Measurements from ENCODE around the gene BHLHE41. TPM values are rescaled to one million over a fixed set of nuclear protein-coding genes. Genes with fewer than 3 reads are reported as not detected.

Gene BHLHE41
- total RNA-seq, 1 donor from 2014 or later = 34.5 TPM

DNA sequence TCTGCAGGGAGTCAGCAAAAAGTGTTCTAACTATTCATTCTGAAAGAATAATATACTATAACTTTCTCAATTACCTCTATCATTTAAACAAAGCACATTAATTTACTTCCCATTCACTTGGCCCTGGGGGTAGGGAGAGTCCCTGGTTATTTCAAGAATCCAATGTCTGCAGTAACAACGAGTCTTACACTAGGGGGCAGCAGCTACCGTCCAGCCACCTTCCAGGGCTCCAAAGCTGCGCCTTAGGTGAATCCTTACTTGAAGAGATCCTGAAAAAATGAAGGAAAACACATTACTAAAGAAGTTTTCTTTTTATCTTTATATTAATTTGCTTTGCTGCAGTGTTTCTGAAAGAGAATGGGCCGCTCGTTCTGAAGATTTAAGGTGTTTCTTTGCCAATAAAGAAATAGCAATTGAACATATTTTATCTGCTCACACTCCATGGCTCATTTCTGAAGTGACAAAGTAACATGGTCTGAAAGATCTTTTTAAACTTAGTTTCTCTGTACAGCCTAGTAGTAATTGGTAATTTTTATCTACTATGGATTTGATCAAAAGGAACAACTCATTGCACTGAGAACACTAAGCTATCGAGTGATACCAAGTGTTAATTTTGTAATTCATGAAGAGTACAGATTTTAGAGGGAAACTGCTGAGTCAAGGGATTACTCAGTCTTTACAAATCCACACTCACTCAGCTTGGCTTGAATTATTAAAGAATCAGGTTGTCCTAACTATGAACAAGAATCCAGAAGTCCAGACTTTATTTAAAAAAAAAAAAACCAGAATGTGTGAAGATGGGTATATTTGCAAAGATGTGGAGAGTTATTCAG, 27.6 kb downstream of the BHLHE41 start:
- CTCF ChIA-PET = interaction anchor here (0.7 to 3.1 kb wide), 20 partner anchors 11 to 604 kb away, joined by 3 to 21 read pairs (median 4); partner anchors contain the start of gene SSPN
- DNase-seq = peak; percentile 39
- H3K4me3 Mint-ChIP-seq = no peak overlapping the region
- TF ChIP-seq, protein P1, sequence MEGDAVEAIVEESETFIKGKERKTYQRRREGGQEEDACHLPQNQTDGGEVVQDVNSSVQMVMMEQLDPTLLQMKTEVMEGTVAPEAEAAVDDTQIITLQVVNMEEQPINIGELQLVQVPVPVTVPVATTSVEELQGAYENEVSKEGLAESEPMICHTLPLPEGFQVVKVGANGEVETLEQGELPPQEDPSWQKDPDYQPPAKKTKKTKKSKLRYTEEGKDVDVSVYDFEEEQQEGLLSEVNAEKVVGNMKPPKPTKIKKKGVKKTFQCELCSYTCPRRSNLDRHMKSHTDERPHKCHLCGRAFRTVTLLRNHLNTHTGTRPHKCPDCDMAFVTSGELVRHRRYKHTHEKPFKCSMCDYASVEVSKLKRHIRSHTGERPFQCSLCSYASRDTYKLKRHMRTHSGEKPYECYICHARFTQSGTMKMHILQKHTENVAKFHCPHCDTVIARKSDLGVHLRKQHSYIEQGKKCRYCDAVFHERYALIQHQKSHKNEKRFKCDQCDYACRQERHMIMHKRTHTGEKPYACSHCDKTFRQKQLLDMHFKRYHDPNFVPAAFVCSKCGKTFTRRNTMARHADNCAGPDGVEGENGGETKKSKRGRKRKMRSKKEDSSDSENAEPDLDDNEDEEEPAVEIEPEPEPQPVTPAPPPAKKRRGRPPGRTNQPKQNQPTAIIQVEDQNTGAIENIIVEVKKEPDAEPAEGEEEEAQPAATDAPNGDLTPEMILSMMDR (IDR thresholded peaks at IDR 0.05) = peak; percentile 88
- POLR2A ChIA-PET = interaction anchor here (0.7 to 1.5 kb wide), 5 partner anchors 18 to 656 kb away, joined by 3 to 6 read pairs (median 4); partner anchors contain the start of gene BHLHE41
- H3K9me3 Mint-ChIP-seq = no peaks in the 10 kb centered on the region
- intact Hi-C loops (cut with micrococcal nuclease) = loop anchor here (1.0 kb wide), 9 partner anchors 22 to 788 kb away; no protein-coding TSS in a partner anchor
- H3K27me3 Mint-ChIP-seq = no peaks in the 10 kb centered on the region
- ATAC-seq (ENCODE audit: low read depth) = peak; percentile 100
- H3K27ac Mint-ChIP-seq = no peak overlapping the region
- no peaks in the 10 kb centered on the region for H3K36me3 Mint-ChIP-seq (ENCODE audit: low read depth)
- peaks cover 5% of the 10 kb centered on the region for H3K4me1 Mint-ChIP-seq

DNA sequence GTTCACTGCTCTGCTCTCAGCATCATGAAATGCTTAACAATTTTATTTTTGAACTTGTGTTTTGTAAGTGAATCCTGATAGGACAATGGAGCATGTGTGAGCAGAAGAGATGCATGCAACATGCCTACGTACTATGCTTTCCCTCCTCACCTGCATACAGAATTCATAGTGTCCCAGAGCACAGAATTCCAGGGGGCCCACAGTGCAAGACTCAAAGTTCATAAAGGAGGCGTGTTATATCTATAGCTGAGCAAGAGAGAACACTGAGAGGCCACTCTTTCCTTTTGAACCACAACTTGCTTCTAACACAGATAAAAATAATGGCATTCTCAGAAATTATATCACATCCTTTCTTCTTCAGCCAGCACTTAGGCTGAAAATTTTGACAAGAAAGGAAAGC, 28.8 kb downstream of the BHLHE41 start:
- no peaks in the 10 kb centered on the region for H3K27me3 Mint-ChIP-seq
- no peak for ATAC-seq (ENCODE audit: low read depth)
- no peaks in the 10 kb centered on the region for H3K9me3 Mint-ChIP-seq
- H3K4me3 Mint-ChIP-seq = no peak overlapping the region
- peaks cover 5% of the 10 kb centered on the region for H3K4me1 Mint-ChIP-seq
- ChIA-PET POLR2A (interaction anchor here (0.6 kb wide), 1 partner anchor 60 kb away, joined by 3 read pairs; no protein-coding TSS in a partner anchor), CTCF (interaction anchor here (1.0 to 3.1 kb wide), 6 partner anchors 23 to 518 kb away, joined by 3 to 21 read pairs (median 12); no protein-coding TSS in a partner anchor)
- intact Hi-C loops (cut with micrococcal nuclease) = no loop called here
- DNase-seq = no peak
- no peaks in the 10 kb centered on the region for H3K36me3 Mint-ChIP-seq (ENCODE audit: low read depth)
- TF ChIP-seq, protein P1 (IDR thresholded peaks at IDR 0.05) = no peak
- H3K27ac Mint-ChIP-seq = no peak overlapping the region

DNA sequence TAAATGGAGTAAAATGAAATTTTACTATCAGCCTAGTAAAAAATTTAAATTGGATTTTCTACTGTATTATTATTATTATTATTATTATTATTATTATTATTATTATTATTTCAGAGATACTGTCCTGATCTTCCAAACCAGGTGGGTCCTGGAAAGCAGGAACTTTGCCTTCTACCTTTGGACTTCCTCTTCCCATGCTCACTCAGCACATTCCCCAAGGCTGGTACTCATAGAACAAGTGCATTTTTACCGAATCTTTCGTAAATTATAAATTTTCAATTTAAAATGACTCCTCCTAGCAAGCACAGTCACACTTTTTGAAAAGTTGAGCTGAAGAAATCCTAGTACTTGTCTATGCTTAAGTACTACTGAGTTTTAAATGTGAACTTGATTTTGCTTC, 29.7 kb downstream of the BHLHE41 start:
- TF ChIP-seq, protein P1 (IDR thresholded peaks at IDR 0.05) = no peak
- ATAC-seq (ENCODE audit: low read depth) = no peak
- H3K27me3 Mint-ChIP-seq = no peaks in the 10 kb centered on the region
- peaks cover 5% of the 10 kb centered on the region for H3K4me1 Mint-ChIP-seq
- intact Hi-C loops (cut with micrococcal nuclease) = no loop called here
- no peaks in the 10 kb centered on the region for H3K36me3 Mint-ChIP-seq (ENCODE audit: low read depth)
- POLR2A ChIA-PET = no interaction called here
- no peak for DNase-seq
- no peaks in the 10 kb centered on the region for H3K9me3 Mint-ChIP-seq
- H3K27ac Mint-ChIP-seq = no peak overlapping the region
- CTCF ChIA-PET = interaction anchor here (3.1 kb wide), 1 partner anchor 519 kb away, joined by 18 read pairs; no protein-coding TSS in a partner anchor
- no peak overlapping the region for H3K4me3 Mint-ChIP-seq

DNA sequence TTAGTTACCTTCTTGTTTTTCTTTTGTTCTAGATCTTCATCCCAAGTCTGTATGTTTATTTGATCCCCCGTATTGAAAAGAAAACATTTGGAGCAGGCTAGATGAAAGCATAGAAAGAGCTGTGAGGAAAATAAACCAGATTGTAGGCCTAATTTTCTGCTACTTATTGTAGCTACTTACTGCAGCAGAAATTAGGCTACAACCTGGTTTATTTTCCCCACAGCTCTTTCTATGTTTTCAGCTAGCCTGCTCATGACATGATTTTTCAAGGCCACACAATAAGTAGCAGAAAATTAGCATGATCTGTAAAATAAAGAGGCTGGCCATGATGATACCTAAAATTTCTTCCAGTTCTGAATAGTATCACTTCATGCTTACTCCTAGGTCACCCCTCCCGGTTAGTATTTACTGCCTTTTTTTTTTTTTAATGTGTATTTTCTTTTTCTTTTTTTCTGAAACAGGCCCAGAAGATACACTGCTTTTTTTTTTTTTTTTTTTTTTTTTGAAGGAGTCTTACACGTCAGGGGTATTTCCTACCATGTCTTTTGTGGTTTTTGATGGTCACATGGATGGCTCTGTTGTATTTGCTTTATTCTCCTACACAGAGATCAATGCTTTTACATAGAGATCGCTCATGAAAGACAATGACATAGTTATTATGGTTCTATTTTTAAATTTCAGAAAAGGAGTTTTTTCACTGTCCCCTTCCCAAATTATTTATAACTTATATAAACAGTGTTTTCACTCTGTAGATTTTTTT, 32.3 kb downstream of the BHLHE41 start:
- CTCF ChIA-PET = no interaction called here
- no peak for ATAC-seq (ENCODE audit: low read depth)

More for the DNA sequence above, 32.3 kb downstream of the BHLHE41 start:
- no peaks in the 10 kb centered on the region for H3K9me3 Mint-ChIP-seq
- no peak for DNase-seq
- POLR2A ChIA-PET = no interaction called here
- H3K27ac Mint-ChIP-seq = no peak overlapping the region
- H3K27me3 Mint-ChIP-seq = no peaks in the 10 kb centered on the region
- TF ChIP-seq, protein P1 (IDR thresholded peaks at IDR 0.05) = no peak
- intact Hi-C loops (cut with micrococcal nuclease) = no loop called here
- no peaks in the 10 kb centered on the region for H3K36me3 Mint-ChIP-seq (ENCODE audit: low read depth)
- H3K4me1 Mint-ChIP-seq = peaks cover 9% of the 10 kb centered on the region
- H3K4me3 Mint-ChIP-seq = no peak overlapping the region
